ENCODE measurements around the gene LUZP4.
"Not testable (repeated sequence)": the region's sequence is repeated elsewhere in the genome, so short reads cannot be mapped to it uniquely, and the experiment has no call there.

The LUZP4 gene

DNA sequence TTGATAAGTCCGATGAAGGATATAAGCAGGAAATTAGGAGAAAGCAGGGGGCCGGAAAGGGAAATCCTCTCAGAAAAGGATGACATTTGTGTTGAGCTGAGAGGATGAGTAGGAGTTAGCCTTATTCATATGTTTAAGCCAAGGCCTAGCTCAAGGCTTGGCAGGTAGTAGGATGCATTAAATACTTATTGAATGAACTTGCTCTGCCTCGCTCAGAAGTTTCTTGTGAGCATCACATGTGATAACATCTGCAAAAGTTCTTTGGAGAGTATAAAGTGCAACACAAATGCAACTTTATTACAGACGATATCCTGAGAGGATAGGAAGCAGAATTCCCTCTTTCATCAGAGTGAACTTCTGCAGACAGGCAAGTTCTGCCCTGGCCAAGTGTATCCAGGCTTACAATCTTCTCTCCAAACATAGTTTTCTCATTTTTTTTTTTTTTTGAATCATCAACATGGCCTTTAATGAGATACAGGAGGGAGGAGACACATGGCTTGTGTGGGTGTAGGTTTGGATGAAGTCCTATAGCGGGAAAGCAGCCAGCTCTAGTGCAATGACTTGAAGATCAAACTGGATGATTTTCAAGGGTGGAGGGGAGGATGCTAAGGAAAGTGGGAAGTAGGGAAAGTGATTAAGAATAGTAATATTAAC is 48.1 kb downstream of the LUZP4 start:
- no peak for ATAC-seq

DNA sequence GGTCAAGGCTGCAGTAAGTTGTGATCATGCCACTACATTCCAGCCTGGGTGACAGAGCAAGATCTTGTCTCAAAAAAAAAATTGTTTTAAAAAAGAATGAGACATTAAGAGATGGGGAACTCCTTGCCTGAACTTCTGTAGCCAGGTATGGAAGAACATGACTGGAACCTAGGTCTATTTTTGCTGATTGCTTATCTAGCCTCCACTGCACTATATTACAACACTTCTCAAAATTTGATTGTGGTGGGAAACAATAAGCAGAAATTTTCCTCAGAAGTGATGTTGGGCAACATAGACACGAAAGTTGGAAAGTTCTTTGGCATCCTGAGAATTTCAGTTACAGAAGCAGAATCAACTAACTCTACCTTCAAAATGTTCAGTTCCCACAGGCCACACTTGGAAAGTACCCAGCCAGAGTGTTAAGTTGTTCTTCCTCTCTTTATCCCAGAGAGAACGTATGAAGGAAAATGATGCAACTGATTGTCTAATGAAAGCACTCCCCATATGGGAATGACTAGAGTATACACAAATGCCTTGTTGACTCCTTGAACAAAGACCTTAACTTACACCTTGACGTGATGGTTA is 50.0 kb downstream of the LUZP4 start:
- ATAC-seq: no peak

- ATAC-seq: no peak
Measured at GRCh38 chrX:115341421-115341820, 51.9 kb downstream of the LUZP4 start.

- ATAC-seq: no peak
Measured at GRCh38 chrX:115344885-115345614, 55.5 kb downstream of the LUZP4 start.

GRCh38 chrX:115345615-115346014 is 56.1 kb downstream of the LUZP4 start:
- no peak for ATAC-seq

DNA sequence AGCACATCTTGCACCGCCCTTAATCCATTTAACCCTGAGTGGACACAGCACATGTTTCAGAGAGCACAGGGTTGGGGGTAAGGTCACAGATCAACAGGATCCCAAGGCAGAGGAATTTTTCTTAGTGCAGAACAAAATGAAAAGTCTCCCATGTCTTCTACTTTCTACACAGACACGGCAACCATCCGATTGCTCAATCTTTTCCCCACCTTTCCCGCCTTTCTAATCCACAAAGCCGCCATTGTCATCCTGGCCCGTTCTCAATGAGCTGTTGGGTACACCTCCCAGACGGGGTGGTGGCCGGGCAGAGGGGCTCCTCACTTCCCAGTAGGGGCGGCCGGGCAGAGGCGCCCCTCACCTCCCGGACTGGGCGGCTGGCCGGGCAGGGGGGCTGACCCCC is 57.2 kb downstream of the LUZP4 start:
- not testable (repeated sequence) for ATAC-seq

- ATAC-seq: no peak
Measured at GRCh38 chrX:115348446-115349225, 59.1 kb downstream of the LUZP4 start.

DNA sequence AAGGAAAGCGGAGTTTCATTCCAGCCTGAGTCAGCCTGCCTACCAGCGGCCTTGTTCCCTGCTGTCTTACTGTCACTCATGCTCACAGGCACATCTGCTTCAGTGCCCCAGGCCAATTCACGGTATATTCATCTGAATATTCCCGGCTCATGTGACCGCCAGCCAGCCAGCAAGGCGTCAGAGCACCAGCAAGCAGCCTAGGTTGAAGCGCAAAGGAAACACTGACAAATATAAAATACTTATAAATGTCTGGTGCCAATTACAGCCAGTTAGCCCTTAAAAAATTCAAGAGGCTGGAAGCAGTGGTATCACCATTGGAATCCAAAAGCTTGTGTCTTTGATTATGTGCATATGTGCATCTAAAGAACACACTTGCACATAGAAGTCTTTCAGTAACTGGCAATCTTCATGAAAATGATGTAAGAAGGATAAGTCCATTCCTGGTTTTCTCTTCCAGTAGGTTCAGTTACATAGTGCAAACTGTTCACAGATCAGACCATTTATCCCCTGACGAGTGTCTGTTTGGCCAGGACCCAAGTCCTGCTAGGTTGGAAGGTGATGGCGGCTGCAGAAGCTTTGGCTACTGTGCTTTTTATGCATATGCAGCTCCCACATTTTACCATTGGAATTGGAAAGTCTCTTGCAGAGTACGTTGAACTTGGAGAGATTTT is 61.3 kb downstream of the LUZP4 start:
- ATAC-seq: no peak

- ATAC-seq: no peak
Measured at GRCh38 chrX:115356369-115356768, 66.9 kb downstream of the LUZP4 start.

Measured in activated CD4-positive, CD25-positive, alpha-beta regulatory T cell treated with anti-CD3 and anti-CD28 coated beads, Interleukin-2, amount 50 U/mL, for 24 hours (primary cell).